NCI-H1092 treated with DMSO at 0.1 percent for 48 hours (cell line): ENCODE measurements around the gene CDKN1B.
"Not testable (repeated sequence)": the region's sequence is repeated elsewhere in the genome, so short reads cannot be mapped to it uniquely, and the experiment has no call there.

Source experiments
- DNase-seq: peaks from one replicate; lab custom pipeline; 2025; lab: John Stamatoyannopoulos, UW

The CDKN1B gene

GRCh38 chr12:12724421-12725085 is 7.4 kb downstream of the CDKN1B start:
- peak; percentile 51 for DNase-seq

- peak; percentile 98 for DNase-seq
Measured at GRCh38 chr12:12725086-12725955, 8.2 kb downstream of the CDKN1B start.

DNA sequence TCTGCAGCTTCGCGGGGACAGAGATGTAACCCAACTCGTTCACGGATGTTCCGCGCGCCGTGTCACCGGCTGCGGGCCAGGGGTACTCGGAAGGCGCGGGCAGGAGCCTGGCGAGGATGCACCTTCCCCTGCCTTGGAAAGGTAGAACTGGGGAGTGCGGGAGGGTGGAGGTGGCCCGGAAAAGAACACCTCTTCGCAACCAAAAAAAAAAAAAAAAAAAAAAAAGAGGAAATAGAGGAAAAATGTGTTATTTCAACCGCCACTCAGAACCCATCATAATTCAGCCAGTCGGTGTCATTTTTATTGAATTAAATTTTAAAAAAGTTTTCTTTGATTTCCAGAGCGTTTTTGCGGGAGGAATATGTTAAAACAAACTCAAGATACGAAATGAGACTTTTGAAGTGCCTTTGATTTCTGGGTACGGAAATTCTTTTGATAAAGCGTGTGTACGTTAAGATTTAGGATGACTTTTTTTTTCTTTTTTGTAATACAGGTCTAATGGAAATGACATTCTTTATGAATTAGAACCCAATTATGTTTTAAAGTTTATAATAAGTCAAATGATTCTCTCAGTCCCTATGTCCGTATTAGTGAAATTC is 8.9 kb downstream of the CDKN1B start:
- DNase-seq, result no peak

DNA sequence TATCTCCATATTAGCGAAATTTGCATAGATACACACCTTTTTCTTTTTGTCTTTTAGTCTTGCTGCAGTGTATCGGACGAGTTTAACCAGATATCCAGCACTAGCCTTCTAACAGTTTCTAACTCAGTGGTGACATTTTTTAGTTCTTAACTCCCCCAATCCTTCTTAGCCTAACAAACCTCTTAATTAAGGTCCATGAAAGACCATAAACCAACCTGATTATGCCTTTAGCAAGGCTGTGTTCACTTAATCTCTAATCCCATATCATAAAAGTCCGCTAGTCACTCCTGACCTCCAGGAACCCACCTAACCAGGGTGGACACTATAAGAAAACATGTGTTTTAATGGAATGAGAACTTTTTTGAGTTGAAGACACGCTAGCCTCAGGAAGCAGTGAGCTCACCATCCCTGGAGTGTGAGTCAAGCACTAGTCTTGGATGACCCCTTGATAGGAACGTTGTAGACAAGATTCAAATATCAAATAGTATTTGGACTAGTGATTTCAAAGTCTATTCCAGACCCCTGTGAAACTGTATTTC is 9.5 kb downstream of the CDKN1B start:
- DNase-seq, result peak; percentile 45

DNA sequence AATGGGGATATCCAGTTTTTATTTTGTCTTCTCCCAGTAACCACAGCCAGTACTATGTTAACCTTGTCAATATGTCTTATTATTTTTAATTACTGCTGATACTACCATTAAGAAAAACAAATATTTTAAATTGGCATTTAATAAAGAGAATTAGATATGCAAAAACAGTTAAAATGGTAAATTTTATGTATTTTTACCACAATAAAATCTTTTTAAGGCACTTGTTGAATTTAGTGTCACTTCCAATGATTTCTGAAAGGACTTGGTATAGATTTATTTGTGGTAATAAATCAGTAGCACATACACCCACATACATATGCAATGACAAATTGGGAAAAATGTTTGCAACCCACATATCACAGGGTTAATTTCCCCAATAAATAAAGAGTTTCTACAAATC is 14.0 kb downstream of the CDKN1B start:
- no peak for DNase-seq

DNA sequence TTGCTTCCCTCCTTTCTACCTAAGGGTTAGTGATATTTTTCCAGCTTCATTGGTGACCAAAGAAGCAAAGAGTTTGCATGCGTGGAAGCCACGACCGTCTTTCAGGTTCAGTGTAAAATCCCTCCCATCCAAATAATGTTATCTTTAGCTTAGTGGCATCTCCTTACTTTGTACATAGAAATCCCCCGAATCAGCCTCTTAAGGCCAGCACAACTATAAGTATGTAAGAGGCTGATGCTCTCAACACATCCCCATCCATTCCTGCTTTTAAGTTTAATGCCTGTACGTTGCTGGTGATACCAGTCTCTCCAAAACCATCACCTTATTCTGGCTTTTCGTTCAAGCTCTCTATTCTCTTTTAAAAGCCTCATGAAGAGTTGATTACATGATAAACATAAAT is 14.6 kb downstream of the CDKN1B start:
- DNase-seq, result no peak

GRCh38 chr12:12733118-12733517 is 15.9 kb downstream of the CDKN1B start:
- no peak for DNase-seq

DNA sequence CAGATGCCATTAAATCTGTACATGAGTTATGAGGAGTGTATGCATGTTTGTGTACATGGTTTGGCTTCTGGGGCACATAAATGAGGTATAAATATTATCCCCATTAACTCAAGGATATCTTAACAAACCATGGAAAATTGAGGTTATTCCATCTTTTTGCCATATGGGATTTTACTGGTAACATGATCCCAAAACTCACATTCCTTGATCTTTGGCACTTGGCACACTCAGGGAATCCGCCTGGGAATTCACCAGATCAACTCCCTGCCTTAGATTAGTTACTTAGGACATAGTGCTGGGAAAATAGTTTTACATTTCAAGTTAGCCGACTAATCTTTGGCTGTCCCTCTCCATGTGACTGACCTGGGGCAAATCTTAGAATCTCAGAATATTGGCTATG is 16.9 kb downstream of the CDKN1B start:
- no peak for DNase-seq

DNA sequence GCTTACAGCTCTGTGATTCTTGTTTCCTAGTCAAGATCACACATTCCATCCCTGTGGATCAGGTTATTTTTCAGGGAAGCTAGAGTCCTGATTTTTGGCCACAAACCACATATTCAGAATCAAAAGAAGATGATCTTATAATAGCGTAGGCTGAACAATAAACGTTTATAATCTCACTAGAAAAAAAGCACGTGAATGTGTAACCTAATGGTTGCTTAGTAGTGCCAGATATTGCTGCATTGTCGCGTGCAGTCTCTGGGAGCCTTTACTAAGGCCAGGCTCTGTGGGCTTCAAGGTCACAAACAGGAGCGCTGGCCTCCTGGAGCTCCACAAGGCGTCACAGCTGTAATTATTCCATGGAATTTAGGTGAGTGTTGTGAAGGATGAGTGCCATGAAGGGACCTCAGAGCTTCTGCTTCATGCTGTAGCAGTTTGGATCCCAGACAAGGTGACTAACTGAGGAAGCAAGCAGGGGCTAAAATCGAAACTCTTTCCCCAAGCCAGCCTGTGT is 17.4 kb downstream of the CDKN1B start:
- no peak for DNase-seq

- no peak for DNase-seq
Measured at GRCh38 chr12:12735301-12735700, 18.1 kb downstream of the CDKN1B start.

- peak; percentile 42 for DNase-seq
Measured at GRCh38 chr12:12736759-12737676, 19.9 kb downstream of the CDKN1B start.

GRCh38 chr12:12738152-12738551 is 21.0 kb downstream of the CDKN1B start:
- not testable (repeated sequence) for DNase-seq

- no peak for DNase-seq
Measured at GRCh38 chr12:12741660-12742059, 24.5 kb downstream of the CDKN1B start.

DNA sequence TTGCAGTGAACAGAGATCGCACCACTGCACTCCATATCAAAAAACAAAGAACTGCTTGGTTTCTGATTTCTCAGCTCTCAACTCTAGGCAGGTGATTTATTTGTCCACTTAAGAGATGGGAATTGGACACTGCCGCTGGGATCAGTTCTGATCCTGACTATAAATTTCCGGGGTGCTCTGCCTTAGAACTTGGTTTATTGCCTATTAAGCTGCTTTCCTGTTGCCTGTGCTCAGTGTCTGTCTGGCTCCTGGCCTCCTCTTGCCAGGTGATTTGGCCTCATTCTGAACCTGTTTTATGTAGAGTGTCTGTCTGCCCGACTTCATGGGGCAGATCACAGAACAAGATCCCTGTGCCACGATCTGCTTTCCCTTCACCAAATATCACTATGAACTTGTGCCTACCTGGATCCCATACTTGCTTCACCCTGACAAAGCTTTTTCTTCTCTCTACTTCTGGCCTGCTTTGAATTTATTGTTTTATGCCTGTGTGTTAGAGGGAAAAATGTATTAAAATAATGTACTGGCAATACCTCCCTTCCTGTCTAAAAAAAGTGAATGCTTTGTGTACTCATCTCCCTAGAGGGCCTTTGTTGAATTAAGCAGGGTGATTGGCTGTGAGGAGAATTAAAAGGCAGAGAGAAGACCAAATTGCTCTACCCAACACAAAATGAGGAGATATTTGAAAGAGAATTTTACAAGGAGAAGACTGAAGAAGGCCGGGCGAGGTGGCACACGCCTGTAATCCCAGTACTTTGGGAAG is 27.6 kb downstream of the CDKN1B start:
- DNase-seq, result peak; percentile 48

GRCh38 chr12:12745576-12746211 is 28.5 kb downstream of the CDKN1B start:
- no peak for DNase-seq

DNA sequence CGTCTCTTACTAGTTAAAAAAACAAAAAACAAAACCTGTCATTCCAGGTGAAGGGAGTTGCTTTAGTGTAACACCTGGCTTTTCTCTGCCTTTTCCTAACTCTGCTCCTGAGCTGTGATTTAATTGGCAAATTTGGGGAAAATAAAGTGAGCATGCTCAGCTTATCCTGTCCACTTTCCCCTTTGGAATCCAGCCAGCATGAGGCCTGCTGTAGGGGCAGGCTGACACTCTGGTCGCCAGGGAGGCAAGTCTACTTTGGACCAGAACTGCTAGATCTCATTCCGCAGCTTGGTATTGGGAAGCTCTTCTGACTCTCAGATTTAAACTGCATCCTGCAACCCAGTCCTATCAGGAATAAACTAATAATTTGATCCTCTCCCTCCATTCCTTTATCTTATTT is 30.1 kb downstream of the CDKN1B start:
- DNase-seq, result no peak

DNA sequence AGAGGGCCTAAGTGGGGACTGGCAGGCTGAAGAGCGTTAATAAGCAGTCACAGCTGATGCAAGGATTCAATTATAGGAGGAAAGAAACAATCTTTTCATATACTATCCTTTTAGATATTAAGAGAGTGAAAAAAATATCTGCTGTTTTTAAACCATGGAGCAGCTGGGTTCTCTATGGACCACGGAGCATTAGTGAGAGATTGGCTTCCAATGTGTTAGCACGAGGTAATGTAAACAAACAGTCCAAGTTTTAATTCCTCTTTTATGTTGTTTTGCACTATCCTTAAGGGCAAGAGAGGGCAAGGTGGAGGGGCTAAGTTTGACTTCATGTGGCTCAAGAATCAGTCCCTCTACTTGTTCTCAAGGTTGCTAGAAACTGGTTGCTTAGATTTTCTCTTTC is 30.9 kb downstream of the CDKN1B start:
- DNase-seq, result no peak

- no peak for DNase-seq
Measured at GRCh38 chr12:12749433-12749832, 32.3 kb downstream of the CDKN1B start.

DNA sequence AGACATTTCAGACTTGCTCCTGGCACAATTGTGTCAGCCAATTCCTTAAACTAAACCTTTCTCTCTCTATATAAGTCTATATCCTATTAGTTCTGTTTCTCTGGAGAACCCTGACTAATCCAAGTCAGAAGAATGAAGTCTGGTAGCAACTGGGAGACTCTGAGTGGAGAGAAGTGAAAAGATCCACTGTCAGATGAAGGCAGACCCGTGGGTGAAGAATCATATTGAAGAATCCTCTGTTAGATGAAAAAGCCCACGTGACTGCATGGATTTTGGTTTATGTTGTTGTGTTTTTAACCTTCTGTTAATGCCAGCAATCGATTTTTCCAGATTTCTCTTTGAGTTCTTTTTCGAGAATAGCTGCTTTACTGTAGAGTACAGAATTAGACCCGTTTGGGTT is 38.8 kb downstream of the CDKN1B start:
- no peak for DNase-seq

GRCh38 chr12:12757121-12757520 is 40.0 kb downstream of the CDKN1B start:
- DNase-seq, result no peak
